Liver (tissue), 9 donors: ENCODE results near the gene ATXN3. TPM values are rescaled to one million over a fixed set of nuclear protein-coding genes. Genes with fewer than 3 reads are reported as not detected.

Experiments used
- DNase-seq: peaks from one replicate; pipeline ENCODE4 v3.0.0-alpha.2; 2017; ENCODE audit warnings: low spot score
- H3K27ac ChIP-seq, 2 donors: one replicate each; pipeline ENCODE4 v1.7.0; 2013; ENCODE audit warnings: inconsistent platforms in 2 of 2, low read length in 2 of 2, control low read depth in 1 of 2, low read depth in 1 of 2, mild to moderate bottlenecking in 1 of 2
- H3K27me3 ChIP-seq, 4 donors: one replicate each; pipeline versions ENCODE4 v1.6.1 to v1.7.0; 2013; ENCODE audit warnings: low read length in 3 of 4, inconsistent platforms in 1 of 4, mild to moderate bottlenecking in 1 of 4, moderate library complexity in 1 of 4; ENCODE audit not compliant: control insufficient read depth in 4 of 4, insufficient read depth in 4 of 4
- H3K36me3 ChIP-seq, 4 donors: one replicate each; pipeline versions ENCODE4 v1.6.1 to v1.7.0; 2013; ENCODE audit warnings: low read length in 3 of 4, mild to moderate bottlenecking in 3 of 4, low read depth in 1 of 4, moderate library complexity in 1 of 4; ENCODE audit not compliant: control insufficient read depth in 4 of 4, insufficient read depth in 3 of 4
- H3K4me1 ChIP-seq, 4 donors: one replicate each; pipeline versions ENCODE4 v1.6.1 to v1.7.0; 2013; ENCODE audit warnings: low read length in 3 of 4, mild to moderate bottlenecking in 3 of 4, moderate library complexity in 1 of 4; ENCODE audit not compliant: control insufficient read depth in 4 of 4, insufficient read depth in 4 of 4
- H3K4me3 ChIP-seq, 3 donors: one replicate each; pipeline versions ENCODE4 v1.6.1 to v1.7.0; 2013; ENCODE audit warnings: low read length in 3 of 3, control low read depth in 1 of 3, low read depth in 1 of 3, mild to moderate bottlenecking in 1 of 3
- H3K9ac ChIP-seq, 2 donors: one replicate each; pipeline ENCODE4 v1.7.0; 2013; ENCODE audit warnings: low read length in 2 of 2, mild to moderate bottlenecking in 2 of 2, moderate library complexity in 2 of 2, control low read depth in 1 of 2, low read depth in 1 of 2
- H3K9me3 ChIP-seq, 4 donors: one replicate each; pipeline versions ENCODE4 v1.6.1 to v1.7.0; 2013; ENCODE audit warnings: low read length in 3 of 4; ENCODE audit not compliant: control insufficient read depth in 4 of 4
- EGR1 ChIP-seq, 2 donors: IDR thresholded peaks; 2 replicates each; pipeline ENCODE4 v1.6.1; 2016 to 2018; ENCODE audit warnings: antibody characterized with exemption in 2 of 2, low read depth in 2 of 2
- FOXA1 ChIP-seq: IDR thresholded peaks from 2 replicates; pipeline ENCODE4 v1.6.1; 2016; ENCODE audit warnings: antibody characterized with exemption
- GABPA ChIP-seq, 2 donors: IDR thresholded peaks in 1 of 2; conservative IDR thresholded peaks in 1 of 2; 2 replicates each; pipeline ENCODE4 v1.6.1; 2016; ENCODE audit warnings: antibody characterized with exemption in 2 of 2, mild to moderate bottlenecking in 1 of 2, moderate library complexity in 1 of 2
- HNF4G ChIP-seq: IDR thresholded peaks from 2 replicates; pipeline ENCODE4 v1.6.1; 2016; ENCODE audit warnings: antibody characterized with exemption
- JUND ChIP-seq, 2 donors: IDR thresholded peaks; 2 replicates each; pipeline ENCODE4 v1.6.1; 2016; ENCODE audit warnings: antibody characterized with exemption in 2 of 2
- NR2F2 ChIP-seq: IDR thresholded peaks from 2 replicates; pipeline ENCODE4 v1.6.1; 2016; ENCODE audit warnings: antibody characterized with exemption
- RAD21 ChIP-seq, 2 donors: IDR thresholded peaks; 2 replicates each; pipeline ENCODE4 v1.6.1; 2016; ENCODE audit warnings: antibody characterized with exemption in 2 of 2, mild to moderate bottlenecking in 2 of 2
- RXRA ChIP-seq, 2 donors: IDR thresholded peaks; 2 replicates each; pipeline ENCODE4 v1.6.1; 2017 to 2018; ENCODE audit warnings: antibody characterized with exemption in 2 of 2, mild to moderate bottlenecking in 1 of 2
- SP1 ChIP-seq: IDR thresholded peaks from 2 replicates; pipeline ENCODE4 v1.6.1; 2018; ENCODE audit warnings: antibody characterized with exemption, mild to moderate bottlenecking
- TAF1 ChIP-seq: conservative IDR thresholded peaks from 2 replicates; pipeline ENCODE4 v1.6.1; 2016; ENCODE audit warnings: antibody characterized with exemption, mild to moderate bottlenecking
- YY1 ChIP-seq: IDR thresholded peaks from 2 replicates; pipeline ENCODE4 v1.6.1; 2016; ENCODE audit warnings: antibody characterized with exemption, mild to moderate bottlenecking
- WGBS: extraction: QIAGEN DNeasy Blood & Tissue Kit; methylation state at CpG from one replicate; pipeline ENCODE4 v1.1.7; 2013; 5-methylcytosine and 5-hydroxymethylcytosine counted together
- polyA plus RNA-seq, 2 donors: library from polyadenylated mRNA; stranded (reverse) in 1 of 2; unstranded in 1 of 2; fragments of 200-250 nt in 1 of 2; fragments of >200 nt in 1 of 2; fragmentation: Nextera tagmentation in 1 of 2; extraction: Ambion mirVana in 1 of 2; gene quantifications; one replicate each; pipeline versions ENCODE4 v1.2.1 to v1.2.3, GENCODE V29; 2013 to 2015
- total RNA-seq, 2 donors: library from RNA; depleted of rRNA; stranded (reverse); fragments of >200 nt; gene quantifications; one replicate each; pipeline ENCODE4 v1.2.3, GENCODE V29; 2014
- TF ChIP-seq, protein P1 (sequence below): IDR thresholded peaks from 2 replicates; pipeline ENCODE4 v1.6.1; 2016; ENCODE audit warnings: antibody characterized with exemption
- TF ChIP-seq, protein P2 (sequence below): IDR thresholded peaks from 2 replicates; pipeline ENCODE4 v1.6.1; 2016; ENCODE audit warnings: antibody characterized with exemption, mild to moderate bottlenecking
- donor health status: healthy.
- donor health status: healthy.
- donor health status: healthy.
- donor health status: healthy.
- donor health status: healthy.

ATXN3 gene
- total and polyA plus RNA-seq, 4 donors = 3.6 to 17.7 (median 9.1) TPM

DNA sequence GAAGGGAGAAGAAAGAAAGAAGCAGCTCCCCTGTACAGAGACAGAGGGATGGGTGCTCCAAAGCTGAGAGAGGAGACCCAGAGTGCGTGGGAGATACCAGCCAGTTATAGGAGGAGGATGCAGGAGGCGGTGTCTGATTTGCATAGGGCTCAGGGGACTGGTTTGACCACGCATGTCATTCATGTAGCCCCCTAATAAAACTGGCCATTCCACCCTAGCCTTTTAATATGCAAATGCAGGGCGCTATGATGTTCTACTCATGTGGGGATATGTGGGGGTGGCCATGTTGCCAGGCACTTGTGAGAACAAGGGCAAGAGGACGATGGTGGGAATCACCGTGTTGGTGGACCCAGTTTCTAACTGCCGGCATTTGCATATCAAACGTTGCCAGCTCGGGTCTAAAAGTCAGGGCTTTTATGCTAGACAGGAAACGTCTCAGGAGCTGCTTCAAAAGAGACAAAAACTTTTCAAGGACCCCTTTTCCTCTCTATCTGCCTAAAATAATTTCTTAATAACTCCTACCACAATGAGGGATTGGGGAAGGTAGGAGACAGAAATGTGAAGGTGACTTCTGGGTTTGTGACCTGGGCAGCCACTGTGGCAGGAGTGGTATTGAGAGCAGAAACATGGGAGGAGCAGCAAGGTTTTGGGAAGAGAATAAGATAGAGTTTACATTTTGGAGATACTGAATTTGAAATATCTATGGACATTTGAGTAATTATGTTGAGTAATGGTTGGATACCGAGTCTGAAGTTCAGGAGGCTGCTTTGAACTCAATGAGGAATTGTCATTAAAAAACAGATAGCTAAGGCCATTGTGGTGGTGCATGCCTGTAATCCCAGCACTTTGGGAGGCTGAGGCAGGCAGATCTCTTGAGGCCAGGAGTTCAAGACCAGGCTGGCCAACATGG, 2.2 kb upstream of the ATXN3 start:
- no peak for TF ChIP-seq GABPA (IDR thresholded peaks at IDR 0.05 in 1 of 2, conservative IDR thresholded peaks at IDR 0.05 in 1 of 2)
- TF ChIP-seq, protein P1, sequence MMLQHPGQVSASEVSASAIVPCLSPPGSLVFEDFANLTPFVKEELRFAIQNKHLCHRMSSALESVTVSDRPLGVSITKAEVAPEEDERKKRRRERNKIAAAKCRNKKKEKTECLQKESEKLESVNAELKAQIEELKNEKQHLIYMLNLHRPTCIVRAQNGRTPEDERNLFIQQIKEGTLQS = no peak
- no peak for TF ChIP-seq SP1
- no peak for TF ChIP-seq YY1
- no peak for TF ChIP-seq RXRA (IDR thresholded peaks at IDR 0.05)
- TF ChIP-seq JUND (IDR thresholded peaks at IDR 0.05) = no peak
- no peak for TF ChIP-seq HNF4G
- no peak overlapping the region for H3K9ac ChIP-seq
- H3K9me3 ChIP-seq = no peaks in the 10 kb centered on the region
- H3K27me3 ChIP-seq = no peaks in the 10 kb centered on the region
- H3K27ac ChIP-seq = no peak overlapping the region
- H3K4me1 ChIP-seq = peaks cover 0 to 13% (median 5%) of the 10 kb centered on the region in 4 donors
- no peak for DNase-seq
- H3K4me3 ChIP-seq = no peak overlapping the region
- no peaks in the 10 kb centered on the region for H3K36me3 ChIP-seq
- WGBS = 27% methylated on average over 11 of the region's 11 CpGs

DNA sequence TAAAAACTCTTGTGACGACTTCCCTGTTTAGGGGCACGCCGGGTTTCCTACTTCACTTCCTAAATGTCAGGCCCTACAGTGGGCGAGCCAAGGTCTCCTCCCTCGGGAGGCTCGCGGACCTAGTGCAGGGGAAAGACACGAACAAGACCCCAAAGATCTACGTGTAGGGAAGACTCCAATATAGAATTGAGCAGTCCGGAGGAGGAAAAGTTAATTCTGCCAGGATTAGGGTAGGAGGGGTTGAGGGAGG, 564 bp downstream of the ATXN3 start:
- no peaks in the 10 kb centered on the region for H3K9me3 ChIP-seq
- TF ChIP-seq, protein P2, sequence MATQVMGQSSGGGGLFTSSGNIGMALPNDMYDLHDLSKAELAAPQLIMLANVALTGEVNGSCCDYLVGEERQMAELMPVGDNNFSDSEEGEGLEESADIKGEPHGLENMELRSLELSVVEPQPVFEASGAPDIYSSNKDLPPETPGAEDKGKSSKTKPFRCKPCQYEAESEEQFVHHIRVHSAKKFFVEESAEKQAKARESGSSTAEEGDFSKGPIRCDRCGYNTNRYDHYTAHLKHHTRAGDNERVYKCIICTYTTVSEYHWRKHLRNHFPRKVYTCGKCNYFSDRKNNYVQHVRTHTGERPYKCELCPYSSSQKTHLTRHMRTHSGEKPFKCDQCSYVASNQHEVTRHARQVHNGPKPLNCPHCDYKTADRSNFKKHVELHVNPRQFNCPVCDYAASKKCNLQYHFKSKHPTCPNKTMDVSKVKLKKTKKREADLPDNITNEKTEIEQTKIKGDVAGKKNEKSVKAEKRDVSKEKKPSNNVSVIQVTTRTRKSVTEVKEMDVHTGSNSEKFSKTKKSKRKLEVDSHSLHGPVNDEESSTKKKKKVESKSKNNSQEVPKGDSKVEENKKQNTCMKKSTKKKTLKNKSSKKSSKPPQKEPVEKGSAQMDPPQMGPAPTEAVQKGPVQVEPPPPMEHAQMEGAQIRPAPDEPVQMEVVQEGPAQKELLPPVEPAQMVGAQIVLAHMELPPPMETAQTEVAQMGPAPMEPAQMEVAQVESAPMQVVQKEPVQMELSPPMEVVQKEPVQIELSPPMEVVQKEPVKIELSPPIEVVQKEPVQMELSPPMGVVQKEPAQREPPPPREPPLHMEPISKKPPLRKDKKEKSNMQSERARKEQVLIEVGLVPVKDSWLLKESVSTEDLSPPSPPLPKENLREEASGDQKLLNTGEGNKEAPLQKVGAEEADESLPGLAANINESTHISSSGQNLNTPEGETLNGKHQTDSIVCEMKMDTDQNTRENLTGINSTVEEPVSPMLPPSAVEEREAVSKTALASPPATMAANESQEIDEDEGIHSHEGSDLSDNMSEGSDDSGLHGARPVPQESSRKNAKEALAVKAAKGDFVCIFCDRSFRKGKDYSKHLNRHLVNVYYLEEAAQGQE = no peak
- TF ChIP-seq EGR1 (IDR thresholded peaks at IDR 0.05; ENCODE audit: low read depth in 2 of 2) = no peak
- TF ChIP-seq, protein P1 = no peak
- no peak for TF ChIP-seq HNF4G
- no peak for TF ChIP-seq RAD21 (IDR thresholded peaks at IDR 0.05)
- TF ChIP-seq YY1 = peak; percentile 10
- no peak for TF ChIP-seq TAF1
- TF ChIP-seq GABPA (IDR thresholded peaks at IDR 0.05 in 1 of 2, conservative IDR thresholded peaks at IDR 0.05 in 1 of 2) = no peak
- TF ChIP-seq NR2F2 = peak; percentile 59
- TF ChIP-seq FOXA1 = no peak
- TF ChIP-seq SP1 = no peak
- peak; percentile 49 for DNase-seq
- 0% methylated on average over 10 of the region's 10 CpGs for WGBS
- no peaks in the 10 kb centered on the region for H3K27me3 ChIP-seq
- no peaks in the 10 kb centered on the region for H3K36me3 ChIP-seq
- H3K4me1 ChIP-seq = peaks cover 0 to 13% (median 5%) of the 10 kb centered on the region in 4 donors
- peak overlapping the region; percentile 83 to 93 for H3K27ac ChIP-seq
- peak overlapping the region; percentile 70 to 94 for H3K9ac ChIP-seq
- peak overlapping the region; percentile 89 to 94 (median 92) for H3K4me3 ChIP-seq
